Stomach (tissue), 4 donors: ENCODE data around the gene AP5Z1.

Source experiments
- EP300 ChIP-seq: sonication (generic); formaldehyde crosslinking; IDR thresholded peaks from one replicate; pipeline ENCODE4 v1.6.1; 2017; ENCODE audit warnings: antibody characterized with exemption
- POLR2A ChIP-seq, 4 donors: fragments of 450-650 bp; IDR thresholded peaks; one replicate each; pipeline ENCODE4 v1.6.1; 2016; ENCODE audit warnings: antibody characterized with exemption in 4 of 4, control low read depth in 2 of 4, mild to moderate bottlenecking in 1 of 4, moderate library complexity in 1 of 4

GRCh38 chr7:4731803-4732202 lies 43.6 kb upstream of the AP5Z1 start:
- TF ChIP-seq POLR2A (IDR thresholded peaks at IDR 0.05) (no peak), EP300 (no peak)
